GM12878 (cell line): Measurements from ENCODE around the gene HNRNPF. TPM values are rescaled to one million over a fixed set of nuclear protein-coding genes. Genes with fewer than 3 reads are reported as not detected.

Experiments
- ATAC-seq: fragments of 200-7000 bp; cut with Tn5 transposase; 3 replicates; pipeline ENCODE4 v1.9.1; 2020; ENCODE audit warnings: mild to moderate bottlenecking, moderate library complexity
- BruUV-seq: library from RNA; stranded (reverse); fragments of 400-500 nt; replicated peaks from 2 replicates; lab custom pipeline; 2021; lab: Mats Ljungman, UMichigan
- CTCF ChIA-PET: fragments of 300-600 bp; sonication (Branson Sonifier 250); formaldehyde crosslinking; extraction: SDS; loops from one replicate; lab custom pipeline; 2021; ENCODE audit warnings: inconsistent platforms; lab: Yijun Ruan, JAX
- POLR2A ChIA-PET: fragments of 350-600 bp; formaldehyde crosslinking; extraction: SDS; loops from one replicate; lab custom pipeline; 2021; ENCODE audit warnings: inconsistent platforms; lab: Charles Lee
- RAD21 ChIA-PET: fragments of 300-600 bp; sonication (Branson Sonifier 250); formaldehyde crosslinking; loops from one replicate; lab custom pipeline; 2023; ENCODE audit warnings: antibody characterized with exemption; ENCODE audit not compliant: unreplicated experiment; lab: Charles Lee
- SMC1A ChIA-PET: fragments of 300-600 bp; sonication (Branson Sonifier 250); formaldehyde crosslinking; loops from one replicate; lab custom pipeline; 2023; ENCODE audit not compliant: unreplicated experiment, uncharacterized antibody; lab: Charles Lee
- DNase-seq: peaks from one replicate; pipeline ENCODE4 v3.0.0-alpha.2; 2011; ENCODE audit warnings: low read depth, low spot score
- FAIRE-seq: peaks from 3 replicates; lab custom pipeline; 2011; peaks lifted over from hg19 to GRCh38; lab: Jason Lieb, UNC
- H2AFZ ChIP-seq: 2 replicates; pipeline ENCODE4 v1.6.0; 2011; ENCODE audit warnings: low read depth, low read length, control low read depth; ENCODE audit not compliant: control insufficient read depth
- H3K27ac ChIP-seq: 2 replicates; pipeline ENCODE4 v1.5.1; 2011; ENCODE audit warnings: control low read depth; ENCODE audit not compliant: control insufficient read depth, insufficient read depth
- H3K27me3 ChIP-seq, 2 experiments: replicated peaks in 1 of 2; 2 replicates each; pipeline versions ENCODE4 v1.6.0 to v1.6.1; 2011; ENCODE audit warnings: low read length in 1 of 2; ENCODE audit not compliant: control insufficient read depth in 2 of 2, insufficient read depth in 2 of 2
- H3K36me3 ChIP-seq, 2 experiments: 2 replicates each; pipeline ENCODE4 v1.5.1; 2011; ENCODE audit warnings: low read length in 1 of 2; ENCODE audit not compliant: control insufficient read depth in 2 of 2, insufficient read depth in 2 of 2
- H3K4me1 ChIP-seq: 2 replicates; pipeline ENCODE4 v1.6.1; 2011; ENCODE audit warnings: mild to moderate bottlenecking, low read length, moderate library complexity, mixed read lengths; ENCODE audit not compliant: control insufficient read depth, insufficient read depth
- H3K4me2 ChIP-seq: 2 replicates; pipeline ENCODE4 v1.6.0; 2011; ENCODE audit warnings: control low read depth; ENCODE audit not compliant: control insufficient read depth, insufficient read depth
- H3K4me3 ChIP-seq: fragments of 200-600 bp; sonication (generic); 2 replicates; pipeline ENCODE4 v1.5.1; 2016
- H3K79me2 ChIP-seq: 2 replicates; pipeline ENCODE4 v1.6.0; 2011; ENCODE audit warnings: low read length; ENCODE audit not compliant: control insufficient read depth, insufficient read depth
- H3K9ac ChIP-seq: 2 replicates; pipeline ENCODE4 v1.8.0; 2011; ENCODE audit warnings: low read length, control low read depth, mixed read lengths; ENCODE audit not compliant: control insufficient read depth, insufficient read depth
- H3K9me3 ChIP-seq: replicated peaks from 3 replicates; pipeline ENCODE4 v1.5.1; 2011; ENCODE audit warnings: mild to moderate bottlenecking, low read length; ENCODE audit not compliant: control insufficient read depth, insufficient read depth
- H4K20me1 ChIP-seq: 2 replicates; pipeline ENCODE4 v1.6.0; 2011; ENCODE audit not compliant: control insufficient read depth, insufficient read depth
- ASH2L ChIP-seq: fragments of 300-600, 200-600 bp; sonication (generic); IDR thresholded peaks from 2 replicates; pipeline ENCODE4 v1.6.1; 2017; ENCODE audit warnings: low read depth, mild to moderate bottlenecking, borderline replicate concordance
- BCL11A ChIP-seq: IDR thresholded peaks from 2 replicates; pipeline ENCODE4 v1.6.1; 2011; ENCODE audit warnings: low read depth, low read length
- CHD4 ChIP-seq: fragments of 200-600 bp; sonication (generic); IDR thresholded peaks from 2 replicates; pipeline ENCODE4 v1.6.1; 2016; ENCODE audit warnings: mild to moderate bottlenecking
- ETV6 ChIP-seq, 2 experiments: fragments of 450-650 bp in 1 of 2; IDR thresholded peaks in 1 of 2; conservative IDR thresholded peaks in 1 of 2; 2 replicates each; pipeline ENCODE4 v1.6.1; 2014; ENCODE audit warnings: antibody characterized with exemption in 1 of 2, borderline replicate concordance in 1 of 2, low read depth in 1 of 2, mild to moderate bottlenecking in 1 of 2, moderate library complexity in 1 of 2
- MYB ChIP-seq: fragments of 150-350 bp; IDR thresholded peaks from 2 replicates; pipeline ENCODE4 v1.6.1; 2014; ENCODE audit warnings: mild to moderate bottlenecking, low read depth, low read length, borderline replicate concordance
- ZNF384 ChIP-seq: IDR thresholded peaks from 2 replicates; pipeline ENCODE4 v1.6.1; 2012; ENCODE audit warnings: low read depth, mild to moderate bottlenecking, low read length, improper control_type of control experiment, borderline replicate concordance
- WGBS: methylation state at CpG from one replicate; pipeline ENCODE4 v1.1.6; 2016; ENCODE audit warnings: low lambda C conversion rate; ENCODE audit not compliant: insufficient replicate concordance, insufficient coverage; ENCODE audit errors: missing lambda C conversion rate; 5-methylcytosine and 5-hydroxymethylcytosine counted together
- in situ Hi-C: fragments of 300-500 bp; cut with MboI; formaldehyde crosslinking; loops from 9 replicates; pipeline ENCODE4 v1.14.3; 2018; ENCODE audit warnings: mixed read lengths
- intact Hi-C: fragments of 100-400 bp; cut with micrococcal nuclease; formaldehyde crosslinking; loops from one replicate; pipeline ENCODE4 v1.14.2; 2022; ENCODE audit not compliant: unreplicated experiment
- polyA plus RNA-seq, 11 experiments: library from polyadenylated mRNA; depleted of rRNA in 4 of 11; unstranded in 6 of 11; stranded (reverse) in 5 of 11; fragments of >200 nt; fragmentation: Nextera tagmentation in 4 of 11; fragmentation: Illumina TruSeq in 1 of 11; extraction: Ambion mirVana in 4 of 11; extraction: Trizol in 1 of 11; gene quantifications; 1 replicate in 1 of 11; 2 replicates in 10 of 11; pipeline versions ENCODE4 v1.2.1 to v1.2.3, GENCODE V29; 2011 to 2016; ENCODE audit warnings: inconsistent platforms in 2 of 11, missing spikeins in 2 of 11, low read depth in 1 of 11
- total RNA-seq, 4 experiments: library from RNA; depleted of rRNA in 3 of 4; stranded (reverse); fragments of >200 nt in 3 of 4; fragmentation: Illumina TruSeq in 1 of 4; extraction: Trizol in 1 of 4; gene quantifications; 2 replicates each; pipeline versions ENCODE4 v1.2.1 to v1.2.3, GENCODE V29; 2013 to 2021
- TF ChIP-seq, protein P1 (sequence below): fragments of 450-650 bp; IDR thresholded peaks from 2 replicates; pipeline ENCODE4 v1.6.1; 2016; ENCODE audit warnings: mild to moderate bottlenecking
- TF ChIP-seq, protein P2 (sequence below), 3 experiments: IDR thresholded peaks in 2 of 3; conservative IDR thresholded peaks in 1 of 3; 2 replicates each; pipeline ENCODE4 v1.5.1; 2011; ENCODE audit warnings: low read depth in 3 of 3, low read length in 3 of 3, mild to moderate bottlenecking in 3 of 3, control low read depth in 2 of 3, moderate library complexity in 2 of 3, inconsistent platforms in 1 of 3, mixed read lengths in 1 of 3; ENCODE audit not compliant: control insufficient read depth in 2 of 3, insufficient read depth in 1 of 3; ENCODE audit errors: extremely low read depth in 1 of 3

The HNRNPF gene
- total and polyA plus RNA-seq, 10 of the 15 experiments (the other 5 are each of a cell fraction or from before 2014, with no cell fraction given): 156 to 373 (median 293) TPM

DNA sequence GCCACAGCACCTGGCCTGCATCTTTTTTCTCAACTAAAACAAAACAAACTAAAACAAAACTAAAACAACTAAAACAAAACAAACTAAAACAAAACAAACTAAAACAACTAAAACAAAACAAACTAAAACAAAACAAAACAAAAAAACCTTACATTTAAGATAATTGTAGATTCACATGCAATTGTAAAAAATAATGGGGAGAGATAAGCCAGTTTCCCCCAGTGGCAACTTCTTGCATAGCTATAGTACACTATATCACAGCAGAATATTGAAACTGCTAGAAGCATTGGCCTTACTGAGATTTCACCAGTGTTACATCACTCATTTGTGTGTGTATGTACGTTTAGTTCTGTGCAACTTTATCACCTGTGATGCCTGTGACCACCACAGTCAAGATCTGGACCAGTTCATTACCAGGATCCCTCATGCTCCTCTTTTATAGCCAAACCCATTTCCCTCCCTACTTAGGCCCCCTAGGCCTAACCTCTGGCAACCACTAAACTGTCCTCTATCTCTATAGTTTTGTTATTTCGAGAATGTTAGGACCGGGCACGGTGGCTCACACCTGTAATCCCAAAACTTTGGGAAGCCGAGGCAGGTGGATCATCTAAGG is 28.3 kb downstream of the HNRNPF start:
- 55% methylated on average over 5 of the region's 5 CpGs for WGBS
- ChIA-PET SMC1A (no interaction called here), RAD21 (no interaction called here), CTCF (no interaction called here), POLR2A (interaction anchor here (0.5 to 0.9 kb wide), 2 partner anchors 32 to 38 kb away, joined by 3 to 4 read pairs; no protein-coding TSS in a partner anchor)
- Histone ChIP-seq H3K36me3 (peaks cover 0 to 4% of the 10 kb centered on the region in 2 experiments; a peak in 3 of 4 replicates), H2AFZ (no peak overlapping the region), H3K4me1 (no peaks in the 10 kb centered on the region), H3K4me2 (no peak overlapping the region), H3K79me2 (no peaks in the 10 kb centered on the region), H3K27ac (no peak overlapping the region), H4K20me1 (no peaks in the 10 kb centered on the region), H3K9me3 (no peaks in the 10 kb centered on the region)
- peak; percentile 73 for FAIRE-seq
- no TSS peak for BruUV-seq
- ATAC-seq: peak; percentile 53
- DNase-seq: no peak
- no peak for TF ChIP-seq MYB
- TF ChIP-seq ZNF384: no peak
- TF ChIP-seq, protein P1, sequence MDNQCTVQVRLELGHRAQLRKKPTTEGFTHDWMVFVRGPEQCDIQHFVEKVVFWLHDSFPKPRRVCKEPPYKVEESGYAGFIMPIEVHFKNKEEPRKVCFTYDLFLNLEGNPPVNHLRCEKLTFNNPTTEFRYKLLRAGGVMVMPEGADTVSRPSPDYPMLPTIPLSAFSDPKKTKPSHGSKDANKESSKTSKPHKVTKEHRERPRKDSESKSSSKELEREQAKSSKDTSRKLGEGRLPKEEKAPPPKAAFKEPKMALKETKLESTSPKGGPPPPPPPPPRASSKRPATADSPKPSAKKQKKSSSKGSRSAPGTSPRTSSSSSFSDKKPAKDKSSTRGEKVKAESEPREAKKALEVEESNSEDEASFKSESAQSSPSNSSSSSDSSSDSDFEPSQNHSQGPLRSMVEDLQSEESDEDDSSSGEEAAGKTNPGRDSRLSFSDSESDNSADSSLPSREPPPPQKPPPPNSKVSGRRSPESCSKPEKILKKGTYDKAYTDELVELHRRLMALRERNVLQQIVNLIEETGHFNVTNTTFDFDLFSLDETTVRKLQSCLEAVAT: no peak
- TF ChIP-seq BCL11A: no peak
- no peak for TF ChIP-seq ASH2L
- TF ChIP-seq, protein P2, sequence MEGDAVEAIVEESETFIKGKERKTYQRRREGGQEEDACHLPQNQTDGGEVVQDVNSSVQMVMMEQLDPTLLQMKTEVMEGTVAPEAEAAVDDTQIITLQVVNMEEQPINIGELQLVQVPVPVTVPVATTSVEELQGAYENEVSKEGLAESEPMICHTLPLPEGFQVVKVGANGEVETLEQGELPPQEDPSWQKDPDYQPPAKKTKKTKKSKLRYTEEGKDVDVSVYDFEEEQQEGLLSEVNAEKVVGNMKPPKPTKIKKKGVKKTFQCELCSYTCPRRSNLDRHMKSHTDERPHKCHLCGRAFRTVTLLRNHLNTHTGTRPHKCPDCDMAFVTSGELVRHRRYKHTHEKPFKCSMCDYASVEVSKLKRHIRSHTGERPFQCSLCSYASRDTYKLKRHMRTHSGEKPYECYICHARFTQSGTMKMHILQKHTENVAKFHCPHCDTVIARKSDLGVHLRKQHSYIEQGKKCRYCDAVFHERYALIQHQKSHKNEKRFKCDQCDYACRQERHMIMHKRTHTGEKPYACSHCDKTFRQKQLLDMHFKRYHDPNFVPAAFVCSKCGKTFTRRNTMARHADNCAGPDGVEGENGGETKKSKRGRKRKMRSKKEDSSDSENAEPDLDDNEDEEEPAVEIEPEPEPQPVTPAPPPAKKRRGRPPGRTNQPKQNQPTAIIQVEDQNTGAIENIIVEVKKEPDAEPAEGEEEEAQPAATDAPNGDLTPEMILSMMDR (IDR thresholded peaks at IDR 0.05 in 2 of 3, conservative IDR thresholded peaks at IDR 0.05 in 1 of 3; ENCODE audit: control insufficient read depth in 2 of 3, extremely low read depth in 1 of 3, insufficient read depth in 1 of 3, low read depth in 3 of 3, low read length in 3 of 3): peak in 2 of 3 experiments; percentile 12 to 16; a peak in 1 of 6 replicates
- no peak for TF ChIP-seq CHD4
- no peak for TF ChIP-seq ETV6 (conservative IDR thresholded peaks at IDR 0.05 in 1 of 2, IDR thresholded peaks at IDR 0.05 in 1 of 2; ENCODE audit: borderline replicate concordance in 1 of 2, low read depth in 1 of 2)
- TF ChIP-seq, all 136 proteins: peak for 1
- intact Hi-C loops: no loop called here
- Histone ChIP-seq H3K27me3 (no peaks in the 10 kb centered on the region), H3K9ac (no peak overlapping the region), H3K4me3 (no peak overlapping the region)
- in situ Hi-C loops: loop anchor here (25.0 kb wide), 2 partner anchors 93 to 593 kb away; partner anchors contain the start of gene BMS1
